ENCODE measurements around the gene MAPT.

Gene MAPT

DNA sequence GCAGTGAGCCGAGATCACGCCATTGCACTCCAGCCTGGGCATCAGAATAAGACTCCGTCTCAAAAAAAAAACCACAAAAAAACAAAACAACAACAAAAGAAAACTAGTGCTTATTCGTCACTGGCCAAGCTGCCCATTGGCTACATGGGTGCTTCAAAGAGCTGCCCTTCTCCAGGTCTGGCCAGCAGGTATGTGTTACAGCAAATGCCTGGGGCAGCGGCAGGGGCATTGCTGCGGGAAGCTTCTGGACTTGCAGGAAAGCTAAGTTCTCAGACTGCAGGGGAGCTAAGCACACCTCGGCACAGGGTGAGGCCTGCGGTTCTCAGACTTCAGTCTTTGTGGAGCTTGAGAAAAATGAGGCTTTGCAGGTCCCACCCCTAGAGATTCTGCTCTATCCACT is 100.6 kb downstream of the MAPT start:
- H3K4me1 ChIP-seq (ENCODE audit: insufficient read depth, low read length), result no peaks in the 10 kb centered on the region
- H3K9me3 ChIP-seq (ENCODE audit: insufficient read depth, low read depth, low read length), result no peaks in the 10 kb centered on the region
- no peaks in the 10 kb centered on the region for H3K27me3 ChIP-seq (ENCODE audit: insufficient read depth, low read length)
- no peak overlapping the region for H3K27ac ChIP-seq (ENCODE audit: low read depth, low read length)
- H3K36me3 ChIP-seq (ENCODE audit: insufficient read depth, low read length), result no peaks in the 10 kb centered on the region
- WGBS, result 90% methylated on average over 8 of the region's 8 CpGs
- no peak overlapping the region for H3K4me3 ChIP-seq (ENCODE audit: low read length)
- no peak overlapping the region for H3K9ac ChIP-seq (ENCODE audit: low read depth, low read length)

DNA sequence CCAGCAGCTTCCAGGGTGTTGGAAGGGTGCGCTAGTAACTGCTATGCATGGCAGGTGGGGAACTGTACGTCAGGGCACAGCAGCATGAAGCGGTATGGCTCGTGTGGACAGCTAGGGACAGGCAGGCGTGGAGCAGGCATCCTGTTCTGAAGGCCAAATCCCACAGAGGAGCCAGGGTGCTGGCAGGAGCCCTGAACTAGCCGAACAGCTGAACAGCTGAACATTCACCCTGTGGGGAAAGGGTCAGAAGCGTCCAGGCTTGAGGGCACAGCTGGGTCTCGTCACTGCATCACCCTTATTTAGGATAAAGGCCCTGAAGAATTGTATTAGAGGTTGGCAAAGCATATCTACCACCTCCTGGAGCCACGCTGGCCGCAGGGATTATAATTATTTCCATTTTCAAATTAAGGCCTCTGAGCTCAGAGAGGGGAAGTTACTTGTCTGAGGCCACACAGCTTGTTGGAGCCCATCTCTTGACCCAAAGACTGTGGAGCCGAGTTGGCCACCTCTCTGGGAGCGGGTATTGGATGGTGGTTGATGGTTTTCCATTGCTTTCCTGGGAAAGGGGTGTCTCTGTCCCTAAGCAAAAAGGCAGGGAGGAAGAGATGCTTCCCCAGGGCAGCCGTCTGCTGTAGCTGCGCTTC is 101.4 kb downstream of the MAPT start:
- H3K4me3 ChIP-seq (ENCODE audit: low read length), result no peak overlapping the region

GRCh38 chr17:45996282-45996937 is 102.1 kb downstream of the MAPT start:
- H3K27ac ChIP-seq (ENCODE audit: low read depth, low read length), result no peak overlapping the region
- 88% methylated on average over 31 of the region's 31 CpGs for WGBS
- H3K9me3 ChIP-seq (ENCODE audit: insufficient read depth, low read depth, low read length), result no peaks in the 10 kb centered on the region
- H3K9ac ChIP-seq (ENCODE audit: low read depth, low read length), result no peak overlapping the region
- H3K4me1 ChIP-seq (ENCODE audit: insufficient read depth, low read length), result no peaks in the 10 kb centered on the region
- H3K36me3 ChIP-seq (ENCODE audit: insufficient read depth, low read length), result no peaks in the 10 kb centered on the region
- no peak overlapping the region for H3K4me3 ChIP-seq (ENCODE audit: low read length)
- H3K27me3 ChIP-seq (ENCODE audit: insufficient read depth, low read length), result no peaks in the 10 kb centered on the region

More for the DNA sequence above, 101.4 kb downstream of the MAPT start:
- H3K27me3 ChIP-seq (ENCODE audit: insufficient read depth, low read length), result no peaks in the 10 kb centered on the region
- no peak overlapping the region for H3K9ac ChIP-seq (ENCODE audit: low read depth, low read length)
- H3K27ac ChIP-seq (ENCODE audit: low read depth, low read length), result no peak overlapping the region
- H3K9me3 ChIP-seq (ENCODE audit: insufficient read depth, low read depth, low read length), result no peaks in the 10 kb centered on the region
- 93% methylated on average over 14 of the region's 14 CpGs for WGBS
- no peaks in the 10 kb centered on the region for H3K36me3 ChIP-seq (ENCODE audit: insufficient read depth, low read length)
- no peaks in the 10 kb centered on the region for H3K4me1 ChIP-seq (ENCODE audit: insufficient read depth, low read length)

DNA sequence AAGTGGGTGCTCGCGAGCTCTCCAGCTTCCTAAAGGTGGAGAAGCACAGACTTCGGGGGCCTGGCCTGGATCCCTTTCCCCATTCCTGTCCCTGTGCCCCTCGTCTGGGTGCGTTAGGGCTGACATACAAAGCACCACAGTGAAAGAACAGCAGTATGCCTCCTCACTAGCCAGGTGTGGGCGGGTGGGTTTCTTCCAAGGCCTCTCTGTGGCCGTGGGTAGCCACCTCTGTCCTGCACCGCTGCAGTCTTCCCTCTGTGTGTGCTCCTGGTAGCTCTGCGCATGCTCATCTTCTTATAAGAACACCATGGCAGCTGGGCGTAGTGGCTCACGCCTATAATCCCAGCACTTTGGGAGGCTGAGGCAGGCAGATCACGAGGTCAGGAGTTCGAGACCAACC is 102.8 kb downstream of the MAPT start:
- no peak overlapping the region for H3K27ac ChIP-seq (ENCODE audit: low read depth, low read length)
- no peaks in the 10 kb centered on the region for H3K27me3 ChIP-seq (ENCODE audit: insufficient read depth, low read length)
- no peaks in the 10 kb centered on the region for H3K9me3 ChIP-seq (ENCODE audit: insufficient read depth, low read depth, low read length)
- no peak overlapping the region for H3K4me3 ChIP-seq (ENCODE audit: low read length)
- H3K4me1 ChIP-seq (ENCODE audit: insufficient read depth, low read length), result no peaks in the 10 kb centered on the region
- H3K36me3 ChIP-seq (ENCODE audit: insufficient read depth, low read length), result no peaks in the 10 kb centered on the region
- H3K9ac ChIP-seq (ENCODE audit: low read depth, low read length), result no peak overlapping the region
- 92% methylated on average over 13 of the region's 13 CpGs for WGBS

DNA sequence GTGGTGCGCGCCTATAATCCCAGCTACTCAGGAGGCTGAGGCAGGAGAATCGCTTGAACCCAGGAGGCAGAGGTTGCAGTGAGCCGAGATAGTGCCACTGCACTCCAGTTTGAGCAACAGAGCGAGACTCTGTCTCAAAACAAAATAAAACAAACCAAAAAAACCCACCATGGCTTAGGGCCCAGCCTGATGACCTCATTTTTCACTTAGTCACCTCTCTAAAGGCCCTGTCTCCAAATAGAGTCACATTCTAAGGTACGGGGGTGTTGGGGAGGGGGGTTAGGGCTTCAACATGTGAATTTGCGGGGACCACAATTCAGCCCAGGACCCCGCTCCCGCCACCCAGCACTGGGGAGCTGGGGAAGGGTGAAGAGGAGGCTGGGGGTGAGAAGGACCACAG is 103.3 kb downstream of the MAPT start:
- H3K9me3 ChIP-seq (ENCODE audit: insufficient read depth, low read depth, low read length), result no peaks in the 10 kb centered on the region
- H3K36me3 ChIP-seq (ENCODE audit: insufficient read depth, low read length), result no peaks in the 10 kb centered on the region
- no peaks in the 10 kb centered on the region for H3K4me1 ChIP-seq (ENCODE audit: insufficient read depth, low read length)
- WGBS, result 91% methylated on average over 9 of the region's 9 CpGs
- no peak overlapping the region for H3K27ac ChIP-seq (ENCODE audit: low read depth, low read length)
- no peak overlapping the region for H3K9ac ChIP-seq (ENCODE audit: low read depth, low read length)
- no peaks in the 10 kb centered on the region for H3K27me3 ChIP-seq (ENCODE audit: insufficient read depth, low read length)
- H3K4me3 ChIP-seq (ENCODE audit: low read length), result no peak overlapping the region

GRCh38 chr17:45998987-45999899 is 104.9 kb downstream of the MAPT start, which contains the start of gene STH:
Gene STH, plus strand, starts transcription at chr17:45999250. Its CDS starts 30 bp downstream, at chr17:45999280.
- Histone ChIP-seq H3K9me3 (ENCODE audit: insufficient read depth, low read depth, low read length) (no peaks in the 10 kb centered on the region), H3K36me3 (ENCODE audit: insufficient read depth, low read length) (no peaks in the 10 kb centered on the region), H3K27me3 (ENCODE audit: insufficient read depth, low read length) (no peaks in the 10 kb centered on the region), H3K9ac (ENCODE audit: low read depth, low read length) (no peak within 1 kb of the TSS), H3K4me1 (ENCODE audit: insufficient read depth, low read length) (no peaks in the 10 kb centered on the region), H3K27ac (ENCODE audit: low read depth, low read length) (no peak within 1 kb of the TSS), H3K4me3 (ENCODE audit: low read length) (no peak within 1 kb of the TSS)
- 90% methylated on average over 8 of the region's 8 CpGs for WGBS

- Histone ChIP-seq H3K9ac (ENCODE audit: low read depth, low read length) (no peak overlapping the region), H3K27me3 (ENCODE audit: insufficient read depth, low read length) (no peaks in the 10 kb centered on the region), H3K36me3 (ENCODE audit: insufficient read depth, low read length) (no peaks in the 10 kb centered on the region), H3K27ac (ENCODE audit: low read depth, low read length) (no peak overlapping the region), H3K4me1 (ENCODE audit: insufficient read depth, low read length) (no peaks in the 10 kb centered on the region), H3K9me3 (ENCODE audit: insufficient read depth, low read depth, low read length) (no peaks in the 10 kb centered on the region), H3K4me3 (ENCODE audit: low read length) (no peak overlapping the region)
- WGBS, result 86% methylated on average over 9 of the region's 9 CpGs
Observed at GRCh38 chr17:45999900-46000290, 105.5 kb downstream of the MAPT start.

GRCh38 chr17:46000292-46000691 is 105.9 kb downstream of the MAPT start:
- H3K9ac ChIP-seq (ENCODE audit: low read depth, low read length), result no peak overlapping the region
- H3K36me3 ChIP-seq (ENCODE audit: insufficient read depth, low read length), result no peaks in the 10 kb centered on the region
- H3K4me1 ChIP-seq (ENCODE audit: insufficient read depth, low read length), result no peaks in the 10 kb centered on the region
- no peaks in the 10 kb centered on the region for H3K27me3 ChIP-seq (ENCODE audit: insufficient read depth, low read length)
- no peak overlapping the region for H3K4me3 ChIP-seq (ENCODE audit: low read length)
- 93% methylated on average over 7 of the region's 7 CpGs for WGBS
- no peaks in the 10 kb centered on the region for H3K9me3 ChIP-seq (ENCODE audit: insufficient read depth, low read depth, low read length)
- H3K27ac ChIP-seq (ENCODE audit: low read depth, low read length), result no peak overlapping the region

GRCh38 chr17:46000757-46001156 is 106.4 kb downstream of the MAPT start:
- H3K4me1 ChIP-seq (ENCODE audit: insufficient read depth, low read length), result no peaks in the 10 kb centered on the region
- H3K27me3 ChIP-seq (ENCODE audit: insufficient read depth, low read length), result no peaks in the 10 kb centered on the region
- H3K4me3 ChIP-seq (ENCODE audit: low read length), result no peak overlapping the region
- no peak overlapping the region for H3K27ac ChIP-seq (ENCODE audit: low read depth, low read length)
- no peaks in the 10 kb centered on the region for H3K36me3 ChIP-seq (ENCODE audit: insufficient read depth, low read length)
- no peaks in the 10 kb centered on the region for H3K9me3 ChIP-seq (ENCODE audit: insufficient read depth, low read depth, low read length)
- WGBS, result 95% methylated on average over 2 of the region's 2 CpGs
- H3K9ac ChIP-seq (ENCODE audit: low read depth, low read length), result no peak overlapping the region

GRCh38 chr17:46001390-46002310 is 107.3 kb downstream of the MAPT start:
- Histone ChIP-seq H3K36me3 (ENCODE audit: insufficient read depth, low read length) (no peaks in the 10 kb centered on the region), H3K27me3 (ENCODE audit: insufficient read depth, low read length) (no peaks in the 10 kb centered on the region), H3K4me3 (ENCODE audit: low read length) (no peak overlapping the region), H3K9me3 (ENCODE audit: insufficient read depth, low read depth, low read length) (no peaks in the 10 kb centered on the region), H3K27ac (ENCODE audit: low read depth, low read length) (no peak overlapping the region), H3K9ac (ENCODE audit: low read depth, low read length) (no peak overlapping the region), H3K4me1 (ENCODE audit: insufficient read depth, low read length) (no peaks in the 10 kb centered on the region)
- 88% methylated on average over 13 of the region's 13 CpGs for WGBS

All from HUES64 (cell line).